Thyroid gland (tissue), 4 donors: ENCODE measurements around the gene PXDN.

ENCODE experiments used
- POLR2A ChIP-seq, 2 donors: fragments of 450-650 bp; IDR thresholded peaks; one replicate each; pipeline ENCODE4 v1.6.1; 2017; ENCODE audit warnings: antibody characterized with exemption in 2 of 2, mild to moderate bottlenecking in 2 of 2, moderate library complexity in 1 of 2
- TF ChIP-seq, protein P1 (sequence below), 6 experiments: fragments of 200-600 bp in 3 of 6; fragments of 450-650 bp in 3 of 6; sonication (generic) in 3 of 6; IDR thresholded peaks; one replicate each; pipeline ENCODE4 v1.5.1; 2016 to 2019; ENCODE audit warnings: antibody characterized with exemption in 6 of 6, mild to moderate bottlenecking in 2 of 6, inconsistent platforms in 1 of 6, moderate library complexity in 1 of 6

DNA sequence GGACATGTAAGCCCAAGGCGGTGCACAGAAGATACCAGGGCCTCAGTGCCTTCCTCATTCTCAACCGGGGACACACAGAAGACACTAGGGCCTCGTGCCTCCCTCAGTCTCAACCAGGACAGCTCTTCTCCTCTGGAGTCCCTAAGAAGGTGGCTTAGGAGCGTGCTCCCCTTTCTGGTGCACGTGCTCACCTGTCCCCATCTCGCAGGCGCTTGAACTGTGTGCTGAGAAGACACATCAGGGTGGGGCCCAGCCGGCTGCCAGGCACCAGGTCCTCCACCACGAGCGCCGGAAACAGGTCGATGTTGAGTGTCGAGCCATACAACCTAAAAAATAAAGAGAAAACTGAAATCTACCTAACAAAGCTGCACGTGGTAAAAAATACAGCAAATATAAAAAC, 99.9 kb downstream of the PXDN start:
- TF ChIP-seq, protein P1, sequence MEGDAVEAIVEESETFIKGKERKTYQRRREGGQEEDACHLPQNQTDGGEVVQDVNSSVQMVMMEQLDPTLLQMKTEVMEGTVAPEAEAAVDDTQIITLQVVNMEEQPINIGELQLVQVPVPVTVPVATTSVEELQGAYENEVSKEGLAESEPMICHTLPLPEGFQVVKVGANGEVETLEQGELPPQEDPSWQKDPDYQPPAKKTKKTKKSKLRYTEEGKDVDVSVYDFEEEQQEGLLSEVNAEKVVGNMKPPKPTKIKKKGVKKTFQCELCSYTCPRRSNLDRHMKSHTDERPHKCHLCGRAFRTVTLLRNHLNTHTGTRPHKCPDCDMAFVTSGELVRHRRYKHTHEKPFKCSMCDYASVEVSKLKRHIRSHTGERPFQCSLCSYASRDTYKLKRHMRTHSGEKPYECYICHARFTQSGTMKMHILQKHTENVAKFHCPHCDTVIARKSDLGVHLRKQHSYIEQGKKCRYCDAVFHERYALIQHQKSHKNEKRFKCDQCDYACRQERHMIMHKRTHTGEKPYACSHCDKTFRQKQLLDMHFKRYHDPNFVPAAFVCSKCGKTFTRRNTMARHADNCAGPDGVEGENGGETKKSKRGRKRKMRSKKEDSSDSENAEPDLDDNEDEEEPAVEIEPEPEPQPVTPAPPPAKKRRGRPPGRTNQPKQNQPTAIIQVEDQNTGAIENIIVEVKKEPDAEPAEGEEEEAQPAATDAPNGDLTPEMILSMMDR (IDR thresholded peaks at IDR 0.05), result no peak
- no peak for TF ChIP-seq POLR2A (IDR thresholded peaks at IDR 0.05)
